Tibial artery (tissue), 4 donors: Measurements from ENCODE around the gene USHBP1.

Experiments
- DNase-seq, 2 donors: peaks; one replicate each; pipeline ENCODE4 v3.0.0-alpha.2; 2019
- H3K27ac ChIP-seq, 2 donors: fragments of 200-600 bp; sonication (generic) in 1 of 2; 1 replicate in 1 of 2; 2 replicates in 1 of 2; pipeline ENCODE4 v1.5.1; 2018 to 2019; ENCODE audit warnings: mild to moderate bottlenecking in 1 of 2
- H3K27me3 ChIP-seq, 2 donors: fragments of 200-600 bp; sonication (generic) in 1 of 2; one replicate each; pipeline versions ENCODE4 v1.5.1 to v1.6.0; 2016 to 2019
- H3K36me3 ChIP-seq, 3 donors: fragments of 200-600 bp; sonication (generic) in 2 of 3; one replicate each; pipeline ENCODE4 v1.5.1; 2016 to 2019; ENCODE audit warnings: mild to moderate bottlenecking in 2 of 3
- H3K4me1 ChIP-seq, 4 donors: fragments of 200-600 bp; sonication (generic) in 2 of 4; 1 replicate in 3 of 4; 2 replicates in 1 of 4; pipeline ENCODE4 v1.5.1; 2016 to 2019
- H3K4me3 ChIP-seq, 2 donors: fragments of 200-600 bp; sonication (generic) in 1 of 2; 1 replicate in 1 of 2; 2 replicates in 1 of 2; pipeline ENCODE4 v1.5.1; 2018 to 2019; ENCODE audit warnings: mild to moderate bottlenecking in 2 of 2
- H3K9me3 ChIP-seq, 3 donors: fragments of 200-600 bp; sonication (generic) in 1 of 3; one replicate each; pipeline ENCODE4 v1.5.1; 2016 to 2019
- intact Hi-C: fragments of 100-400 bp; cut with DNase I; formaldehyde crosslinking; loops from one replicate; pipeline ENCODE4 v1.15.0; 2023; ENCODE audit warnings: low total_unique reads
- TF ChIP-seq, protein P1 (sequence below), 2 experiments: fragments of 200-600 bp in 1 of 2; fragments of 450-650 bp in 1 of 2; IDR thresholded peaks; one replicate each; pipeline ENCODE4 v1.5.1; 2017 to 2019; ENCODE audit warnings: antibody characterized with exemption in 2 of 2, mild to moderate bottlenecking in 1 of 2, moderate library complexity in 1 of 2

Gene USHBP1

GRCh38 chr19:17305216-17305516 is 40.6 kb upstream of the USHBP1 start:
- H3K4me3 ChIP-seq, result peak overlapping the region; percentile 60 to 84
- no peaks in the 10 kb centered on the region for H3K27me3 ChIP-seq
- TF ChIP-seq, protein P1, sequence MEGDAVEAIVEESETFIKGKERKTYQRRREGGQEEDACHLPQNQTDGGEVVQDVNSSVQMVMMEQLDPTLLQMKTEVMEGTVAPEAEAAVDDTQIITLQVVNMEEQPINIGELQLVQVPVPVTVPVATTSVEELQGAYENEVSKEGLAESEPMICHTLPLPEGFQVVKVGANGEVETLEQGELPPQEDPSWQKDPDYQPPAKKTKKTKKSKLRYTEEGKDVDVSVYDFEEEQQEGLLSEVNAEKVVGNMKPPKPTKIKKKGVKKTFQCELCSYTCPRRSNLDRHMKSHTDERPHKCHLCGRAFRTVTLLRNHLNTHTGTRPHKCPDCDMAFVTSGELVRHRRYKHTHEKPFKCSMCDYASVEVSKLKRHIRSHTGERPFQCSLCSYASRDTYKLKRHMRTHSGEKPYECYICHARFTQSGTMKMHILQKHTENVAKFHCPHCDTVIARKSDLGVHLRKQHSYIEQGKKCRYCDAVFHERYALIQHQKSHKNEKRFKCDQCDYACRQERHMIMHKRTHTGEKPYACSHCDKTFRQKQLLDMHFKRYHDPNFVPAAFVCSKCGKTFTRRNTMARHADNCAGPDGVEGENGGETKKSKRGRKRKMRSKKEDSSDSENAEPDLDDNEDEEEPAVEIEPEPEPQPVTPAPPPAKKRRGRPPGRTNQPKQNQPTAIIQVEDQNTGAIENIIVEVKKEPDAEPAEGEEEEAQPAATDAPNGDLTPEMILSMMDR (IDR thresholded peaks at IDR 0.05), result no peak
- intact Hi-C loops, result no loop called here
- DNase-seq, result no peak
- no peaks in the 10 kb centered on the region for H3K9me3 ChIP-seq
- peaks cover 0 to 59% (median 42%) of the 10 kb centered on the region in 4 donors for H3K4me1 ChIP-seq
- H3K27ac ChIP-seq, result peak overlapping the region; percentile 88 to 95
- H3K36me3 ChIP-seq, result peaks cover 0 to 14% (median 6%) of the 10 kb centered on the region in 3 donors

DNA sequence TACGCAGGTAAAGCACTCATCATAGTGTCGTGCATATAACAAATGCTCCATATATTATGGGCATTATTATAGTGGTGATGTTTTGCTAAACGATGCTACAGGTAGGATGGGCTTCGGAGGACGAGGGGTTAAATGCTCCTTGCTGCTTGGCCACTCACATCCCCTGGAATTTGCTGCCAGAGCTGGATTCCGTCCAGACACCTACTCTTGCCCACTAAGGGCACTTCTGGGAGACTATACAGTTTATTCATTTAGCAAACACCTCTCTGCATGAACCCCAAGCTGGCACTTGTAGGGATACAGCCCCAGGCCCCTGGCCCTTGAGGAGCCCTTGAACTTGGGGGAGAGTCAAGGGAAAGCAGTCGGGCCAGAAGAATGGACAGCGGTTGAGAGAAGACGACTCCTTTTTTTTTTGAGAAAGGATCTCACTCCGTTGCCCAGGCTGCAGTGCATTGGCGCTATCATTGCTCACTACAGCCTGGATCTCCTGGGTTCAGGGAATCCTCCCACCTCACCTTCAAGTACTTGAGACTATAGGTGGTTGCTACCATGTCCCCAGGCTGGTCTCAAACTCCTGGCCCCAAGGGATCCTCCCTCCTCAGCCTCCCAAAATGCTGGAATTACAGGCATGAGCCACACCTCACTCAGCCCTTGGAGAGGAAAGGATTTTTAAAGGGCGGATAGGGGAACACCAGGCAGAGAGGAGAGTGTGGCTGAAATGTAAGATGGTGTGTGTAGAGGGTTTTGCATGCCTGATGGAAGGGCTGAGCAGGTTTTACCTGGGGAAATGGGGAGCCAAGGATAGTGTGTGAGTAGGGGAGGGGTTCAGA is 40.1 kb upstream of the USHBP1 start:
- DNase-seq, result no peak
- Histone ChIP-seq H3K27ac (peak overlapping the region; percentile 88 to 95), H3K9me3 (no peaks in the 10 kb centered on the region), H3K4me1 (peaks cover 0 to 54% (median 38%) of the 10 kb centered on the region in 4 donors), H3K4me3 (peak overlapping the region; percentile 60 to 84), H3K36me3 (peaks cover 0 to 19% (median 6%) of the 10 kb centered on the region in 3 donors), H3K27me3 (no peaks in the 10 kb centered on the region)
- intact Hi-C loops, result loop anchor here (5.0 kb wide), 1 partner anchor 83 kb away; no protein-coding TSS in a partner anchor
- TF ChIP-seq, protein P1 (IDR thresholded peaks at IDR 0.05), result no peak

- H3K27me3 ChIP-seq, result no peaks in the 10 kb centered on the region
- H3K9me3 ChIP-seq, result no peaks in the 10 kb centered on the region
- intact Hi-C loops, result loop anchor here (5.0 kb wide), 1 partner anchor 83 kb away; no protein-coding TSS in a partner anchor
- peak overlapping the region; percentile 82 to 88 for H3K27ac ChIP-seq
- no peak for DNase-seq
- H3K36me3 ChIP-seq, result peaks cover 0 to 24% (median 6%) of the 10 kb centered on the region in 3 donors
- TF ChIP-seq, protein P1 (IDR thresholded peaks at IDR 0.05), result no peak
- H3K4me1 ChIP-seq, result peaks cover 0 to 51% (median 37%) of the 10 kb centered on the region in 4 donors
- peak overlapping the region in 1 of 2 donors; percentile 89 for H3K4me3 ChIP-seq
Measured at GRCh38 chr19:17303940-17304267, 39.4 kb upstream of the USHBP1 start.

DNA sequence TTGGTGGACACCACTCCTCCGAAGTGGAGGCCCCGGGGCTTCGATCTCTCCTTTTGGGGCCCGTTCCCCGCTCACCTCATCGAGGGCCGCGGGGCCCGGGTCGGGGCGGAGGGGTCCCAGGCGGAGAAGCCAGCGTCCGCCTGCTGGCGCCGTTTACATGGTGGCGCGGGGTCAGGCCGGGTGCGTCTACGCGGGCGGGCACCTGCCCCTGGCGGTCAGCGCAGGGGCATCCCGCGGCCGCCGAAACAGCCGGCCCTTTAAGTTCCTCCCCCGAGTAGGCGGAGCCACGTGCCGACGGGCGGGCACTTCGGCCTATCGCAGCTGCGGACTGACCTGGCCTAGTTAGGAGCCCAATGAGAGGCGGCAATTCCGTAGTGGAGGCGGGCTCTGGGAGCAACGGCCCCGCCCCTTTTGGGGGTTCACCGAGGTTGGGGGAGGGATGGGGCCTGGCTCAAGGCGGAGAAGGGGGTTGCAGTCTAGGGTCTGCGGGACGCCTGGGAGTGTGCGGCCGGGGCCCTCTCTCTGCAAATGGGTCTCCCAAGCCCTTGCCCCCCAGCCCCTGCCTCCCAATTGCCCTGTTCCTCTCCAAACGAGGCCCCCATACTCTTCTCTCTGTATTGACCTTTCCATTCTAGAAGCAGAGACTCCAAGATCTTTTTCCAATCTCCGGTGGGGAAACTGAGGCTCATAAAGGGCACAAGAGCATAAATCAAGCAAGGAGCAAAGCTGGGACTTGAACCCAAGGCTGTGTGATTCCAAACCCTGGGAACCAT is 38.8 kb upstream of the USHBP1 start, which contains the start of gene ABHD8:
Gene ABHD8 (minus strand): TSS at position 259 of the 773 bp plus-strand sequence. CDS start 1,809 bp downstream, outside the sequence.
- H3K36me3 ChIP-seq, result peaks cover 0 to 30% (median 9%) of the 10 kb centered on the region in 3 donors
- DNase-seq, result peak; percentile 95 to 97
- H3K27me3 ChIP-seq, result no peaks in the 10 kb centered on the region
- TF ChIP-seq, protein P1 (IDR thresholded peaks at IDR 0.05), result peak; percentile 79 to 86
- H3K9me3 ChIP-seq, result no peaks in the 10 kb centered on the region
- H3K4me3 ChIP-seq, result peak within 1 kb of the TSS; percentile 81 to 89
- intact Hi-C loops, result loop anchor here (5.0 kb wide), 1 partner anchor 84 kb away; no protein-coding TSS in a partner anchor
- peak within 1 kb of the TSS; percentile 82 to 88 for H3K27ac ChIP-seq
- peaks cover 0 to 47% (median 36%) of the 10 kb centered on the region in 4 donors for H3K4me1 ChIP-seq

- H3K27me3 ChIP-seq, result no peaks in the 10 kb centered on the region
- no peak for DNase-seq
- intact Hi-C loops, result loop anchor here (5.0 kb wide), 1 partner anchor 85 kb away; no protein-coding TSS in a partner anchor
- H3K4me1 ChIP-seq, result peaks cover 0 to 47% (median 36%) of the 10 kb centered on the region in 4 donors
- H3K36me3 ChIP-seq, result peaks cover 0 to 34% (median 13%) of the 10 kb centered on the region in 3 donors
- peak overlapping the region; percentile 82 to 88 for H3K27ac ChIP-seq
- TF ChIP-seq, protein P1 (IDR thresholded peaks at IDR 0.05), result no peak
- peak overlapping the region; percentile 81 to 89 for H3K4me3 ChIP-seq
- no peaks in the 10 kb centered on the region for H3K9me3 ChIP-seq
Measured at GRCh38 chr19:17302391-17303166, 38.0 kb upstream of the USHBP1 start.
